Glutamatergic neuron (in vitro differentiated cells): ENCODE measurements around the gene COX4I1. TPM values are rescaled to one million over a fixed set of nuclear protein-coding genes. Genes with fewer than 3 reads are reported as not detected.
A peak's percentile ranks its signal among the peaks of the same experiment; 100 is the strongest.

Source experiments
- DNase-seq: peaks from one replicate; pipeline ENCODE4 v3.0.0; 2022
- H3K27ac Mint-ChIP-seq: one replicate; pipeline ENCODE4 v1.8.0; 2020; ENCODE audit warnings: mild to moderate bottlenecking, mixed read lengths, inconsistent platforms; ENCODE audit not compliant: unreplicated experiment
- H3K27me3 Mint-ChIP-seq: one replicate; pipeline ENCODE4 v1.8.0; 2020; ENCODE audit warnings: mild to moderate bottlenecking, moderate library complexity, mixed read lengths, inconsistent platforms; ENCODE audit not compliant: unreplicated experiment
- H3K36me3 Mint-ChIP-seq: one replicate; pipeline ENCODE4 v1.8.0; 2020; ENCODE audit warnings: mild to moderate bottlenecking, mixed read lengths, inconsistent platforms; ENCODE audit not compliant: unreplicated experiment
- H3K4me1 Mint-ChIP-seq: one replicate; pipeline ENCODE4 v1.8.0; 2020; ENCODE audit warnings: mild to moderate bottlenecking, low read depth, mixed read lengths, inconsistent platforms; ENCODE audit not compliant: unreplicated experiment
- H3K4me3 Mint-ChIP-seq: one replicate; pipeline ENCODE4 v1.8.0; 2020; ENCODE audit warnings: mild to moderate bottlenecking, mixed read lengths, inconsistent platforms; ENCODE audit not compliant: unreplicated experiment
- H3K9me3 Mint-ChIP-seq: one replicate; pipeline ENCODE4 v1.8.0; 2020; ENCODE audit warnings: mild to moderate bottlenecking, moderate library complexity, mixed read lengths, inconsistent platforms; ENCODE audit not compliant: unreplicated experiment
- CTCF ChIP-seq: fragments of 200-600 bp; sonication (generic); IDR thresholded peaks from one replicate; pipeline ENCODE4 v1.5.0; 2021; ENCODE audit not compliant: partially characterized antibody, unreplicated experiment
- total RNA-seq: library from RNA; stranded (reverse); fragmentation: NEBNext Ultra II Directional; extraction: Animal tissue kit (Norgen Biotek cat#: 25700); gene quantifications from one replicate; pipeline ENCODE4 v1.2.1, GENCODE V29; 2021; ENCODE audit not compliant: unreplicated experiment

COX4I1 gene
- total RNA-seq, 1 donor from 2014 or later: 544 TPM

DNA sequence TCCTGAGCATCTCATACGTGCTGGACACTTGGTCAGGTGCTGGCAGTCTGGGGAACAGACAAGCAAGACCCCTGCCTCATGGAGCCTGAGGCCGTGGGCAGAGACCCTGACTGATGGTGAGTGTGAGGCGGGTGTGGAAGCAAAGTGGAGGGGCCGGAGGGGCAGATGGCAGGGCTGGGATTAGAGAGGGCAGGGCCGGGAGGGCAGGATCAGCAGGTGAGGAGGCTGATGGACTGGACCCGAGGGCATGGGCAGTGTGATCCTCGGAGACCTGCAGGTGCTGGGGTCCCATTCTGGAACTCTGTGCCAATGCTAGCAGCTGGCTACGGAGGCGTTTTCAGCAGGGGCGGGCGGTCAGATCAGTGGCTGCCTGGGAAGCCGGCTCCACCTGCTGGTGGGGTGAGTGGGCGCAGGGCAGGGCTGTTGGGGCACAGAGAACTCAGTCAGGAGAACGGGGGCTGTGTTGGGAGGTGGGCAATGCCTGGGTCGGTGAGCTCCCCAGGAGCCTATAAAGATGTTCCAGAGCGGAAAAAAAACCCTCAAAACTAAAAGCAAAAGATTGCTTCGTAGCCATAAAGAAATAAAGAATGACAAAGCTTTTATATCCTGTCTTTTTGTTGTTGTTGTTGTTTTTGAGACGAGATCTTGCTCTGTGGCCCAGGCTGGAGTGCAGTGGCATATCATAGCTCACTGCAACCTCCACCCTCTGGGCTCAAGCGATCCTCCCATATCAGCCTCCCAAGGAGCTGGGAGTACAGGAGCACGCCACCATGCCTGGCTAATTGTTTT lies 39.7 kb upstream of the COX4I1 start:
- no peaks in the 10 kb centered on the region for H3K36me3 Mint-ChIP-seq
- no peak overlapping the region for H3K4me3 Mint-ChIP-seq
- H3K9me3 Mint-ChIP-seq: peaks cover 1% of the 10 kb centered on the region
- H3K4me1 Mint-ChIP-seq: peaks cover 1% of the 10 kb centered on the region
- H3K27ac Mint-ChIP-seq: no peak overlapping the region
- no peak for DNase-seq
- H3K27me3 Mint-ChIP-seq: peaks cover 3% of the 10 kb centered on the region
- TF ChIP-seq CTCF: peak; percentile 28

GRCh38 chr16:85761861-85762260 lies 37.6 kb upstream of the COX4I1 start:
- Mint-ChIP-seq H3K36me3 (no peaks in the 10 kb centered on the region), H3K4me3 (no peak overlapping the region), H3K27me3 (peaks cover 3% of the 10 kb centered on the region), H3K9me3 (peaks cover 1% of the 10 kb centered on the region), H3K27ac (no peak overlapping the region), H3K4me1 (peaks cover 4% of the 10 kb centered on the region)
- DNase-seq: no peak
- TF ChIP-seq CTCF: no peak

GRCh38 chr16:85762970-85763369 lies 36.5 kb upstream of the COX4I1 start:
- Mint-ChIP-seq H3K4me1 (peaks cover 4% of the 10 kb centered on the region), H3K27me3 (peaks cover 2% of the 10 kb centered on the region), H3K4me3 (no peak overlapping the region), H3K27ac (no peak overlapping the region), H3K9me3 (peaks cover 1% of the 10 kb centered on the region), H3K36me3 (no peaks in the 10 kb centered on the region)
- no peak for DNase-seq
- no peak for TF ChIP-seq CTCF

GRCh38 chr16:85763616-85764015 lies 35.9 kb upstream of the COX4I1 start:
- Mint-ChIP-seq H3K36me3 (no peaks in the 10 kb centered on the region), H3K27ac (no peak overlapping the region), H3K4me1 (peaks cover 4% of the 10 kb centered on the region), H3K4me3 (no peak overlapping the region), H3K27me3 (peaks cover 7% of the 10 kb centered on the region), H3K9me3 (peaks cover 1% of the 10 kb centered on the region)
- TF ChIP-seq CTCF: no peak
- DNase-seq: no peak

DNA sequence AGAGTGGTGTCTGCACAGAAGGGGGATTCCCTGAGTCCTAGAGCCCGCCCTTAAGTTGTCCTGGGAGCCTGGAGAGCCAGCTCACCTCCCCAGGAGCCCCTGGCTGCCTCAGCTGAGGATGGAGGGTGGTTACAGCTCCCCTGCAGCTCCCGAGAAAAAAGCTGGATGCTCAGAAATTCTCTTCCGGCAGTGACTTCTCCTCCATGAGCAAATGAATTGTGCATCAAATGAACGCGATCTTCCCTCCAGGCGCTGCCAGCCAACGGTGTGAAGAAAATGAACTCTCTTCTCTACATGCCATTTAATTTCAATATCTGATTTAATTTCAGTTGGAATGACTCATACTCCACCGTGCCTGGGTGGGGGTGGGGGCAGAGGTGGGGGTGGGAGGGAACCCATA lies 34.3 kb upstream of the COX4I1 start:
- peaks cover 4% of the 10 kb centered on the region for H3K4me1 Mint-ChIP-seq
- H3K4me3 Mint-ChIP-seq: no peak overlapping the region
- no peaks in the 10 kb centered on the region for H3K36me3 Mint-ChIP-seq
- H3K27ac Mint-ChIP-seq: no peak overlapping the region
- peaks cover 5% of the 10 kb centered on the region for H3K27me3 Mint-ChIP-seq
- DNase-seq: no peak
- TF ChIP-seq CTCF: no peak
- H3K9me3 Mint-ChIP-seq: peaks cover 1% of the 10 kb centered on the region
